HT1080 (cell line): ENCODE measurements around the gene DGCR8. TPM values are rescaled to one million over a fixed set of nuclear protein-coding genes. Genes with fewer than 3 reads are reported as not detected.
A peak's percentile ranks its signal among the peaks of the same experiment; 100 is the strongest.

Experiments used
- DNase-seq: peaks from one replicate; pipeline ENCODE4 v3.0.0-alpha.2; 2015; ENCODE audit warnings: low read depth
- total RNA-seq: library from RNA; depleted of rRNA; stranded (reverse); fragments of >200 nt; shearing (Covaris generic); gene quantifications from 2 replicates; pipeline ENCODE4 v1.2.3, GENCODE V29; 2014

DGCR8 gene
- total RNA-seq, 1 experiment from 2014 or later = 25.9 TPM

GRCh38 chr22:20108757-20109230 lies 28.8 kb downstream of the DGCR8 start:
- no peak for DNase-seq

DNA sequence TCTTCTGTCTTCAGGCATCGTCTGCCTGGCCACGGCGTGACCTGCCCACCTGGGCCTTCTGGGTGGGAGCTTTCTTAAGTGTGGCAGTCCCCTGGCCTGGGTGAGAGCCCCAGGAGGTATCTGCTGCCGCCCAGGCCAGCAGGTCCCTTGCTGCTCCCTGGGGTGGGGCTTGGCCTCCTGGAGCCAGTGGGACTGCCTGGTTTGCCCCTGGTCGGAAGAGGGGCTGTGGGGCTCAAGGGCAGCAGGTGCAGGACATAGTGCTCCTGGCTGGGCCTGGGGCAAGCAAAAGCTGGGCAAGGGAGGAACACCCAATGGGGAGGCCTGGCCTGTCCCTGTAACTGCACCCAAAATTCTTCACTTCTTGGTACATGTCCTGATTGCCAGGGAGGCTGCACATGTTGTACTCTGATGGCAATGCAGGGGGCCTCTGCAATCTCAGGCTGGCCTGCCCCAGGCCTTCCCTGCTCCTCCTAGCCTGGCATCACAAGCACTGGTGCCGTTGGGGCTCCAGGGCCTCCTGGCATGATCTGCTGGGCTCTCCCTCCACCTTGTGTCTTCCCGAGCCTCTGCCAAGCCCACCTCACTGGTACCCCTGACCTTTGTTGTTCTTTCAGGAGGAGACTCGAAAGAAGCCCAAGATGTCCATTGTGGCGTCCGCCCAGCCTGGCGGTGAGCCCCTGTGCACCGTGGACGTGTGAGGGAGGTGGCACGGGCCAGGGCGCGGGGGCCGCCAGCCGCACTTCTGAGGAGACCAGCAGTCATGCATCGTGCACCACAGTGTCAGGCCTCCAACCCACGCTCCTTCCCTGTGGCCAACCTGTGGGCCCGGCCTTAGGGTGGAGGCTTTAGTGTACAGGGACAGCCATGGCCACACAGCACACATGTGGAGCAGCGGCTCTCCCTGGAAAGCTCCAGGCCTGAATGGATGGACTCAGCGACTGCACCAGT lies 29.6 kb downstream of the DGCR8 start:
- no peak for DNase-seq

GRCh38 chr22:20110359-20110985 lies 30.4 kb downstream of the DGCR8 start:
- DNase-seq = no peak

GRCh38 chr22:20111045-20111688 lies 31.1 kb downstream of the DGCR8 start:
- peak; percentile 53 for DNase-seq

- DNase-seq = no peak
These were observed 31.9 kb downstream of the DGCR8 start for GRCh38 chr22:20111689-20112622.

GRCh38 chr22:20112623-20113511 lies 32.8 kb downstream of the DGCR8 start:
- DNase-seq = no peak

GRCh38 chr22:20113551-20114310 lies 33.7 kb downstream of the DGCR8 start:
- no peak for DNase-seq

DNA sequence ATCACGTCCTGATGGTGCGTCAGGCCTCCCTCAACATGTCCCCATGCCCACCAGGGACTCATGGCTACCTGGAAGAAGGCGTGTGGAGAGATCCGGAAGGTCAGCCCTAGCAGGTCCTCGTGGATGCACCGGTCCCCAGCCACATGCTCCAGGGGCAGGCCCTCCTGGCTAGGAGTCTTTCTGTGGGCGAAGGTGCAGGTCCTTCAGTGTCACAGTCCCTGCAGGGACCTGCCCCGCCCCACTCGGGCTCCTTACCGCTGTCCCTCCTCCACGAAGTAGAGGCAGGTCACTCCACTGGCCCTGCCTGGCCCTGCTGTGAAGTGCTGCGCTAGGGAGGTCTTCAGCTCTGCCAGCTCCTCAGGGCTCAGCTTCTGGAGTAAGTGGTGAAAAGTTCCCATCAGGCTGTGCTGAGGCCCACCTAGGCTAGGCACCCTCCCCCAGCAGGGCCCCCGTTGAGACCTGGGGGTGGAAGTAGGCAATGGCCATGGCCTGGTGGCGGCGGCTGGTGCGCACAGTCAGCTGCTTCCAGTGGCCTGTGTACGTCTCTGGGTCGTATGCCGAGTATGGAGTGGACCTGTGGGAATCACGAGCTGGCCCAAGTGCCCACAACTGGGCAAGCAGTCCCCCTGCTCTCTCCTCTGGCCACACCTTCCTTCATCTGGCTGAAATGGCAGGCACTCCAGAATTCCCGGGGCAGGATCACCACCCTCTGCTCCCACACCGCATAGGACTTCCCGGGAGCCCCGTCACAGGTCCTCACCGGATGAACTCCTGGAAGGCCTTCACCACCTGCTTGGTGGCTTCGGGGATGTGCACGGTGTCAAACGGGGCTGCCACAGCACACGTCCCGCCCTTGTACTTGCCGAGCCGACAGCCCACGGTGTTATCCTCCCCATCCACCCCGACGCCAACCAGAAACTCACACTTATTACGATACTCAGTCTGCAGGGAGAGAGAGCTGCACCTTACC lies 34.8 kb downstream of the DGCR8 start:
- DNase-seq = no peak

DNA sequence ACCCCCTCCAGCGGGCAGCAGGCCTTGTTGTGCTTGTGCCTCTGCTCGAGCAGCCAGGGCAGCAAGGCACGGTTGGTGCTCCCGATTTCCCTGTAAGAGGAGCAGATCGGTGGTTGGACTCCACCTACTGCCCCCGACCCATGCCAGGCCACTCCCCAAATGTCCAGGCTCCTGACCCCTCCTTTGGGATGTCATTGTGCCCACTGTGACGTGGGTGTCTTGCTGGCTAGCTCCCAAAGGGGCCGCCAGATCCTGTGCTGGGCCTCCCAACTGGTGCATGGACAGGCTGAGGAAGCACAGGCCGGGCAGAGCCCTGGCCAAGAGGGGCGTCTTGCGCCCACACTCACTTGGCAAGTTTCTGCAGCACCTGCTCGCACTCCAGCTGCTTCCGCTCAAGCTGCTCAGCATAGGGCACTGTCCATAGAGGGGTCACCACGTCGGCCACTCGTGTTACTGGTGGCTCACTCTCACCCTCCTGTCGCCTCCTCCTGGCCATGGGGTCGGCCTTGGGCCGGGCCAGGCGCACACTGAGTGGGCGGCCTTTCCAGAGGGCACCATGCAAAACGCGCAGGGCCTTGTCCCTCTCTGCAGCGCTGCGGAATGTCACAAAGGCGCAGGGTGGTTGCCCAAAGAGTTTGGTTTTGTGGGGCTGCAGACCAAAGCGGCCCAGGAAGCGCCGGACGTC lies 35.8 kb downstream of the DGCR8 start, which contains the start of gene RANBP1:
RANBP1 (plus strand) TSS at position 414 of the 685 bp plus-strand sequence; CDS start at position 495, 81 bp downstream.
- DNase-seq = no peak

GRCh38 chr22:20116376-20116950 lies 36.4 kb downstream of the DGCR8 start:
- no peak for DNase-seq

DNA sequence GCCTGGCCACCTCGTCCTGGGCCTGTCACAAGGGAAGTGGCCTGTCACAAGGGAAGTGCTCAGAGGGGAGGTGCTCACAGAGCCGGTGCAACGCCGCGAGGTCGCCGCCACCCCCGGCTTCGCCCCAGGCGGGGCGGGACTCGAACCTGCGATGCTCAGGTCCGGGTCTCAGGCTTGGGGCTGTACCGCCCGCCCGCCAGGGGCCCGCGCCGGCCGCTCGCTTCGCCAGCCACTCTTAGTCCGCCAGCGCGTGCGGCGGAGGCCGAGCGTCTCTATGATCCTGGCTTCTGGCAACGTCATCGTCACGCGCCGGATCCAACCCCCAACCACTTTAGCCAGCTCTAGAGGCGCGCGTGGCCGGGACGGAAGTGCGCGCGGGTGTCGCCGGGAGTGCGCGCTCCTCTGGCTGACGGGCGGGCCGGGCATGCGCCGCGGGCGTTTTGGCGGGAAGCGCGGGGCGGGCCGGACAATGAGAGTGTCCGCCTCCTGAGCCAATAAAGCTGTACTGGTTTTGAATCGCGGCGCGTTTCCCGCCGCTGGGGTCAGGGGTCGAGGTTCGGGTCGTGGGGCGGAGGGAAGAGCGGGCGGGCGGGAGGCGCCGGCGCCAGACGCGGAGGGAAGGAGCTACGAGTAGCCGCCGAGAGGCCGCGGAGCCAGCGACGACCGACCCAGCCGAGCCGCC lies 37.1 kb downstream of the DGCR8 start, which contains the start of gene TRMT2A:
TRMT2A (minus strand) TSS at position 276 of the 682 bp plus-strand sequence. CDS start 320 bp downstream, outside the sequence.
- DNase-seq = peak; percentile 98

- no peak for DNase-seq
These were observed 37.7 kb downstream of the DGCR8 start for GRCh38 chr22:20117633-20118299.

- DNase-seq = no peak
These were observed 38.4 kb downstream of the DGCR8 start for GRCh38 chr22:20118300-20119020.

- DNase-seq = no peak
These were observed 41.9 kb downstream of the DGCR8 start for GRCh38 chr22:20121856-20122415.
